Measurements from ENCODE around the gene AP1S3. TPM values are rescaled to one million over a fixed set of nuclear protein-coding genes. Genes with fewer than 3 reads are reported as not detected.
A peak's percentile ranks its signal among the peaks of the same experiment; 100 is the strongest.

The AP1S3 gene
- total RNA-seq, 1 experiment from 2014 or later: 17.4 TPM

GRCh38 chr2:223772363-223772762, 65.0 kb downstream of the AP1S3 start (continued):
- no peak for TF ChIP-seq ZNF532 (CRISPR knock-in tag; IDR thresholded peaks at IDR 0.05; ENCODE audit: borderline replicate concordance)
- TF ChIP-seq ZNF232 (CRISPR knock-in tag; IDR thresholded peaks at IDR 0.05): no peak
- no peak for TF ChIP-seq NFYB (CRISPR knock-in tag; conservative IDR thresholded peaks at IDR 0.05; ENCODE audit: low read depth)
- TF ChIP-seq NR3C1 (CRISPR knock-in tag; conservative IDR thresholded peaks at IDR 0.05; ENCODE audit: low read depth): no peak

- DNase-seq (ENCODE audit: low spot score): no peak
- Mint-ChIP-seq H3K4me3 (no peak overlapping the region), H3K4me1 (peaks cover 3% of the 10 kb centered on the region; the same call in 1 of the 2 replicates), H3K27me3 (ENCODE audit: low read depth) (no peaks in the 10 kb centered on the region), H3K9me3 (peaks cover 4% of the 10 kb centered on the region), H3K27ac (no peak overlapping the region), H3K36me3 (peaks cover 14% of the 10 kb centered on the region)
- ChIA-PET CTCF (no interaction called here), POLR2A (no interaction called here)
- ATAC-seq: no peak
- TF ChIP-seq CREB1 (CRISPR knock-in tag; IDR thresholded peaks at IDR 0.05) (no peak), FOXP1 (CRISPR knock-in tag; IDR thresholded peaks at IDR 0.05; ENCODE audit: borderline replicate concordance) (no peak), ZSCAN18 (CRISPR knock-in tag; IDR thresholded peaks at IDR 0.05) (no peak), IRF2 (CRISPR knock-in tag; IDR thresholded peaks at IDR 0.05; ENCODE audit: borderline replicate concordance, low read depth) (no peak), AR (CRISPR knock-in tag; IDR thresholded peaks at IDR 0.05) (no peak), MXD4 (CRISPR knock-in tag; IDR thresholded peaks at IDR 0.05; ENCODE audit: borderline replicate concordance) (no peak), NR3C1 (CRISPR knock-in tag; conservative IDR thresholded peaks at IDR 0.05; ENCODE audit: low read depth) (no peak)
Measured at GRCh38 chr2:223771475-223771874, 65.9 kb downstream of the AP1S3 start.

- no peak overlapping the region for H3K4me3 Mint-ChIP-seq
- H3K4me1 Mint-ChIP-seq: no peaks in the 10 kb centered on the region
- H3K36me3 Mint-ChIP-seq: peaks cover 11% of the 10 kb centered on the region
- H3K27ac Mint-ChIP-seq: 0 out of 2 replicates have a peak overlapping the region, but pooled peaks have one; percentile 4
- H3K9me3 Mint-ChIP-seq: peaks cover 4% of the 10 kb centered on the region
- H3K27me3 Mint-ChIP-seq (ENCODE audit: low read depth): no peaks in the 10 kb centered on the region
- ChIA-PET POLR2A (no interaction called here), CTCF (no interaction called here)
- no peak for ATAC-seq
- DNase-seq (ENCODE audit: low spot score): no peak
- TF ChIP-seq PRDM15 (CRISPR knock-in tag; IDR thresholded peaks at IDR 0.05) (no peak), ETV6 (CRISPR knock-in tag; IDR thresholded peaks at IDR 0.05) (no peak), IRF1 (CRISPR knock-in tag; IDR thresholded peaks at IDR 0.05) (no peak), ZNF512 (CRISPR knock-in tag; IDR thresholded peaks at IDR 0.05; ENCODE audit: borderline replicate concordance) (no peak), IRF2 (CRISPR knock-in tag; IDR thresholded peaks at IDR 0.05; ENCODE audit: borderline replicate concordance, low read depth) (no peak), SMAD4 (CRISPR knock-in tag; IDR thresholded peaks at IDR 0.05) (no peak), ELF4 (CRISPR knock-in tag; IDR thresholded peaks at IDR 0.05; ENCODE audit: low read depth) (no peak), MAX (CRISPR knock-in tag; IDR thresholded peaks at IDR 0.05) (no peak)
Measured at GRCh38 chr2:223768179-223768578, 69.2 kb downstream of the AP1S3 start.
